HG02840 (cell line): ENCODE data around the gene LRFN3.
"Not testable (repeated sequence)": the region's sequence is repeated elsewhere in the genome, so short reads cannot be mapped to it uniquely, and the experiment has no call there.

Source experiments
- ATAC-seq: cut with Tn5 transposase; IDR thresholded peaks from one replicate; pipeline ENCODE4 v1.9.1; 2021; ENCODE audit warnings: mild to moderate bottlenecking, moderate library complexity, moderate number of reproducible peaks; ENCODE audit not compliant: unreplicated experiment, low FRiP score

Gene LRFN3

GRCh38 chr19:35904311-35905068, 31.7 kb upstream of the LRFN3 start:
- no peak for ATAC-seq

DNA sequence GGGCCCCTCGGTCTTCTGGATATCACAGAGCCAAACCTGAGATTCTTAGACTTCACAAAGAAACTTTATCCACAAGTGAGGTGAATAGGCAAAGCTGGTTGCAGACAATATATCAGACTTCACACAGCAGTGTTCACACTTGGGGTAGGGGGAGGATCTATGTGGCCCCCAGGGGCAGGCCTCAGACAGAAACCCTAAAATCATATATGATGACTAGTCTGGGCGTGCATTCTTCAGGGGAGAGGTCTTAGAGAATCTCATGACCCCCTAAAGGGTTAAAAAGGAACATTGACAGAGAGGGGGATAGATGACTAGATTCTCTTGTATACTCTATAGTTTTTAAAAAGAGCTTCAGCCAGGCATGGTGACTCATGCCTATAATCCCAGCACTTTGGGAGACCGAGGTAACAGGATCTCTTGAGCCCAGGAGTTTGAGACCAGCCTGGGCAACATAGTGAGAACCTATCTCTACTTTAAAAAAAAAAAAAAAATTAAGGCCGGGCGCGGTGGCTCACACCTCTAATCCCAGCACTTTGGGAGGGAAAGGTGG, 30.9 kb upstream of the LRFN3 start:
- ATAC-seq = no peak

DNA sequence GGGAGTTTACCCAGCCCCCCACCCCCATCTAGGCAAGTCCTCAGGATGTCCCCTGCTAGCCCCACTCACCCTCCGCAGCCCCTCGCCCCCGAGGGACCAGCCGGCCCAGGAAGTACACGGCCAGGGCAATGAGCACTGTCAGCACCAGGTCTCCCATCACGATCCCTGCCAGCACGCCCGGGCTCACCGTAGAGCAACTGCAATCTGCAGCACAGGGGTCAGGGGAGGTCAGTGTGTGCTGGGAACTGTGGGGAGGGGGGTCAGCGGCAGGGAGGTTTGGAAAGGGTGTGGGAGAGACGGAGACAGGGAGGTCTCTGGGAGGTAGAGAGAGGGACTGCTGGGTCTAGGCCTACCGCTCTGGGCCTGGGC, 28.8 kb upstream of the LRFN3 start:
- ATAC-seq = no peak

- no peak for ATAC-seq
Observed at GRCh38 chr19:35908010-35908441, 28.1 kb upstream of the LRFN3 start, which contains the start of gene TYROBP. TSS of gene TYROBP (minus strand) at chr19:35908295. CDS start at chr19:35908228, 67 bp downstream.

DNA sequence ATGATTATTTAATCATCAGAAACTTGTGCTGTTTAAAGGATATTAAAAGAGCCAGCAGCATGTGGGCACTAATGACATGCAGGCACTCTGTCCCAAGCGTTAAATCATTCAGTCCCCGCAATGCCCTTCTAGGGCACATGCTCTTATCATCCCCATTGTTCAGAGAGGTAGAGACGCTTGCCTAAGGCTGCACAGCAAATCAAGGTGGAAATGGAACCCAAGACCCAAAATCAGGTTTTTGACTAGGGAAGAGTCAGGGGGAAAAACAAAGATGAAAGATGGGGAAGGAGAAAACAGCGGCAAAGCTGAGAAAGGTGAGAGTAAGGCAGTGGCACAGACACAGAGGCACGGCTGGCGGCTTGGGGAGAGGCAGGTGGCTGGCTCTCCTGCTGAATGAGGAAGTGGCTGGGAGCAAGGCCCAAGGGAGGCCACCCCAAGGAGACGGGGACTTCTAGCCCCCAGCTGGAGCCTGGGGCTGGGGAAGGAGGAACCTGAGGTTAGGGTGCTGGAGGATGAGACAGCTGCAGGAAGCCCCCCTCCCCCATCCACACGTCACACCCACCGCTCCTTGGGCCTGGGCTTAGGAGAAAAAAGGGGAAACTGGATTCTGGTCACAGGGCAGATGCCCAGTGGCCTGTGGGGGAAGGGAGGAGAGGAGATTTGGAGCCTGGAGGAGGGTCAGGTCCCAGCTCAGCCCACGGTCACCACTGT, 27.0 kb upstream of the LRFN3 start:
- no peak for ATAC-seq

- no peak for ATAC-seq
Observed at GRCh38 chr19:35909684-35910035, 26.5 kb upstream of the LRFN3 start.

- ATAC-seq = not testable (repeated sequence)
Observed at GRCh38 chr19:35910355-35910754, 25.8 kb upstream of the LRFN3 start.

DNA sequence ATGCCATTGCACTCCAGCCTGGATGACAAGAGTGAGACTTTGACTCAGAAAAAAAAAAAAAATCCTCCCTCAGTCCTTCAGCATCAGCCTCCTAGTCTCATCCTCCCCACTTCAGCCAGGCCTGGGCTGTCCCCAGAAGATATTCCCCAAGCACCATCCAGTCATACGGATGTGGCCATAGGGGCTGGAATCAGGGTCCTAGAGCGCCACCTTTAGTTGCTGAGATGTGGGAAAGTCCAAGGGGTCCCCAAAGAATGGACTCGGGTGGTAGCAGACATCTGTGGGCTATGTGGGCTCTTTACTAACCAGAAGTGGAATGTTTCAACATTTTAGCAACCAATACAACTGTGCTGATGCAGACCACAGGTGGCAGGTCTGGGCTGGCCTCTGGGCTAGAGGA, 25.0 kb upstream of the LRFN3 start:
- ATAC-seq = no peak

GRCh38 chr19:35911790-35912189, 24.4 kb upstream of the LRFN3 start:
- ATAC-seq = no peak

GRCh38 chr19:35913589-35913988, 22.6 kb upstream of the LRFN3 start:
- no peak for ATAC-seq

DNA sequence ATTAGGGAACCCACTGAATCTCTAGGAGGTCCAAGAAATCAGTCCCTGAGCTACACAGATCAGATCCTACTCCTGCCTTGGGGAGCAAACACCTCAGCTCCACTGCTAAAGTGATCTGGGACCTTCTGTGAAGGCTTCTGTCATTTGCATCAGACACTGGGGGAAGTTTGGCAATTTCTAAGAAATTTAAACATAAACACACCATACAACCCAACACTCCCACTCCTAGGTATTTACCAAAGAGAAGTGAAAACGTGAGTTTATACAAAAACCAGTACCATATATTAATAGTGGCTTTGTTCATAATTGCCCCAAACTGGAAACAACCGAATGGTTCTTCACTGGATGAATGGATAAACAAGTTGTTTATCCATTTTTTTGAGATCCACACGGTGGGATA, 20.7 kb upstream of the LRFN3 start:
- no peak for ATAC-seq

- ATAC-seq = no peak
Observed at GRCh38 chr19:35919306-35919705, 16.9 kb upstream of the LRFN3 start.

DNA sequence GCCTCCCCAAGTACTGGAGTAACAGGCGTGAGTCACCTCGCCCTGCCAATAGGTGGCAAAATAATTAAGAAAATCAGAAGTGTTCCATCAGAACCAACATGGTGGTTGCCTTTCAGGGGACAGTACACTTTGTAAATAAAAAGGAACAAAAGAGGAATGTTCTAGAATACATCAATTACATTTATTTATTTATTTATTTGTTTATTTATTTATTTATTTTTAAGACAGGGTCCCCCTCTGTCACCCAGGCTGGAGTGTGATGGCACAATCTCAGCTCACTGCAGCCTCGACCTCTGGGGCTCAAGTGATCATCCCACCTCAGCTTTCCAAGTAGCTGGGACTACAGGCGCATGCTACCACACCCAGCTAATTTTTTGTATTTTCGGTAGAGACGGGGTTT, 15.2 kb upstream of the LRFN3 start:
- no peak for ATAC-seq

DNA sequence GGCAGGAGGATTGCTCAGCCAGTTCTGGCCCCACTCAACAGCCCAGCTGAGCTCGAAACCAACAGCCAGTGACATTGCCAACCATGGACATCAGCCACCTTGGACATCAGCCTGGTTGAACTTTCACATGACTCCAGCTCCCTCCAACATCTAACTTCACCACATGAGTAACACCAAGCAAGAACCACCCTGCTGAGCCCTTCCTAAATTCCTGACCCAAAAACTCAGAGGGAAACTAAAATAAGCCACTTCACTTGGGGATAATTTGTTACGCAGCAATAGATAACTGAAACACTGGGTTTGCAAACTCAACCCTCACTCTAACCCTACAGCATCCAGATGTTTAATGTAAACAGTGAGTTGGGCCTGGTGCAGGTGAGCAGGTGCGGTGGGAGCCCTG, 10.7 kb upstream of the LRFN3 start:
- no peak for ATAC-seq

- no peak for ATAC-seq
Observed at GRCh38 chr19:35928507-35928906, 7.7 kb upstream of the LRFN3 start.

- ATAC-seq = no peak
Observed at GRCh38 chr19:35929876-35930275, 6.3 kb upstream of the LRFN3 start.

- peak; percentile 97 for ATAC-seq
Observed at GRCh38 chr19:35931161-35931873, 4.9 kb upstream of the LRFN3 start.

GRCh38 chr19:35931874-35932202, 4.3 kb upstream of the LRFN3 start:
- ATAC-seq = no peak

DNA sequence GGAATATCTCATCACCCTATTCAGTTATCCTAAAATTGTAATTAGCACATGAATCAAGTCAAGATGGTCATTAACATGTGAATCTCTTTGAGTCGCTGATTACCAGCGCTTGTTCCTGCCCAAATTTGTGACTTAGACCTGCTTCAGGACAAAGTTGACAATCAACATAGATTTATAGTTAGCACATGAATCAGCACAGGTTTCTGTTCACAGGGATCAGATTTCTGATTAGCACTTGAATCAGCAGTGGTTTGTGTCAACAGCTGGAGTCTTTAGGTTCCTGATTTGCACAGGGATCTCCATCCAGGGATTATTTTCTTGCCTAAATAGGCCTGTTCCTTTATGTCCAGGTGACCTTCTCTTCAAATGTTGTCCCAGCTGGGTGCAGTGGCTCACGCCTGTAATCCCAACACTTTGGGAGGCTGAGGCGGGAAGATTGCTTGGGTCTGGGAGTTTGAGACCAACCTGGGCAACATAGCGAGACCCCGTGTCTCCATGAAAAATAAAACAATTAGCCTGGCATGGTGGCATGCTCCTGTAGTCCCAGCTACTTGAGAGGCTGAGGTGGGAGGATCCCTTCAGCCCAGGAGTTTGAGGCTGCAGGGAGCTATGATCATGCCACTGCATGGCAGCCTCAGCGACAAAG, 3.8 kb upstream of the LRFN3 start:
- no peak for ATAC-seq

DNA sequence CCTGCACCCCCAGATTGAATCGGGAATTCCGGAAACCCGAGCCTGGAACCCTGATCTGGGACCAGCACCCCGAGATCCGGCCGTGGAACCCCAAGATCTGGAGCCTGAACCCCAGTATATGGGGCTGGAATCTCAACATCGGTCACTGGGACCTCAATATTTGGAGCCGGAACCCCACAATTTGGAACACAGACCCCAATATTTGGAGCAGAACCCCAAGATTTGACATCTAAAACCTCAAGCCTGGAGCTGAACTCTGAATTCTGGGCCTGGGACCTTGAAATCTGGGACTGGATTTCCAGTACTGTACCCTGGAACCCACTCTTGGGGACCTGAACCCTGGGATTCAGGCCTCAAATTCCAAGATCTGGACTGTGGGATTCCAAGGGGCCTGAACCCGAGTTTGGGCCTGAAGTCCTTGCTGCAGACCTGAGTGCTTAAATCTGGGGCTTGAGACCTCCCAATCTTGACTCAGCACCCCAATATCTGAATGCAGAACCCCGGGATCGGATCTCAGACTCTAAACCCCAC, 629 bp downstream of the LRFN3 start:
- no peak for ATAC-seq
